ENCODE measurements around the gene RPUSD3.
"Not testable (repeated sequence)": the region's sequence is repeated elsewhere in the genome, so short reads cannot be mapped to it uniquely, and the experiment has no call there.

Gene RPUSD3

DNA sequence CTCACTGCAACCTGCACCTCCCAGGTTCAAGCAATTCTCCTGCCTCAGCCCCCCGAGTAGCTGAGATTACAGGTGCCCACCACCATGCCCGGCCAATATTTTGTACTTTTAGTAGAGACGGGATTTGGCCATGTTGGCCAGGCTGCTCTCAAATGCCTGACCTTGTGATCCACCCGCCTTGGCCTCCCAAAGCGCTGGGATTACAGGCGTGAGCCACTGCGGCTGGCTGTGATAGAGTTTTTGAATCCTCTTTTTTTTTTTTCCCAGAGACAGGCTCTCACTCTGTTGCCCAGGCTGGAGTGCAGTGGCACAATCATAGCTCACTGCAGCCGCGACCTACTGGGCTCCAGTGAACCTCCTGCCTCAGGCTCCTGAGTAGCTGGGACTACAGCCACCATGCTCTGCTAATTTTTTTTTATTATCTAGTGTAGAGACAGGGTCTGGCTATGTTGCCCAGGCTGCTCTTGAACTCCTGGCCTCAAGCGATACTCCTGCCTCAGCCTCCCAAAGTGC, 21.4 kb upstream of the RPUSD3 start:
- not testable (repeated sequence) for DNase-seq (ENCODE audit: low read depth in 2 of 2)

DNA sequence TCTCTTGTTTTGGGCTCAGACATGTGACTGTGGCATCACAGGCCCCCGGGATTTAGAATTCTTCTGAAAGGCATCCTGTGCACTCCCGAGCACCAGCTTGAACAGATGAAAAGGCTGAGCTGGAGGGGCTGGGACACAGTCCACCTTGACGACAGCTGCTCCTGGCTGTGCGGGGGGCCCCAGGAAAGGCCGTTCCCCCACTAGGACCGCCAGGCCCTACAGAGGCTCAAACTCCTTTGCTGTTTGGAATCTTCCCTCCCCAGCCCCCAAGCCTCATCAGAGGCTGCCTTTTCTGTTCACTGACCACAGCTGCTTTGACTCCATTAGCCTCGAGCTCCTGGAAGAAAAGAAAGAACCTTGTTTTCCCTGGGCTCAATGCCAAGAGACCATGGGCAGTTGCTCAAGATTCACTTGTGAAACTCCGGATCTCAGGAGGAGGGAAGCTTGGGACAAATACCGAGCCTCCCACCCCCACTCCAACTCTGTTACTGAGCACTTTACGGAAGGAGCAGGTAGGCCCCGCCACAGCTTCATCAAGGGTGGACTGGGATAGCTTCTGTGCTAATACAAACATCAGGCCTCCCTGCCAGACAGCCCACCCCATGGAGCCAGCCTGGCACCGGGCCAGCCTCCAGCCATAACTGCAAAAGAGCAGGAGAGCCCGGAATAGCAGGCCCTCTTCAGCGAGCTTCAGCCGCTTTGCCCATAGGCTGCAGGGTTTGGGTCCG, 20.6 kb upstream of the RPUSD3 start:
- no peak for DNase-seq (ENCODE audit: low read depth in 2 of 2)

DNA sequence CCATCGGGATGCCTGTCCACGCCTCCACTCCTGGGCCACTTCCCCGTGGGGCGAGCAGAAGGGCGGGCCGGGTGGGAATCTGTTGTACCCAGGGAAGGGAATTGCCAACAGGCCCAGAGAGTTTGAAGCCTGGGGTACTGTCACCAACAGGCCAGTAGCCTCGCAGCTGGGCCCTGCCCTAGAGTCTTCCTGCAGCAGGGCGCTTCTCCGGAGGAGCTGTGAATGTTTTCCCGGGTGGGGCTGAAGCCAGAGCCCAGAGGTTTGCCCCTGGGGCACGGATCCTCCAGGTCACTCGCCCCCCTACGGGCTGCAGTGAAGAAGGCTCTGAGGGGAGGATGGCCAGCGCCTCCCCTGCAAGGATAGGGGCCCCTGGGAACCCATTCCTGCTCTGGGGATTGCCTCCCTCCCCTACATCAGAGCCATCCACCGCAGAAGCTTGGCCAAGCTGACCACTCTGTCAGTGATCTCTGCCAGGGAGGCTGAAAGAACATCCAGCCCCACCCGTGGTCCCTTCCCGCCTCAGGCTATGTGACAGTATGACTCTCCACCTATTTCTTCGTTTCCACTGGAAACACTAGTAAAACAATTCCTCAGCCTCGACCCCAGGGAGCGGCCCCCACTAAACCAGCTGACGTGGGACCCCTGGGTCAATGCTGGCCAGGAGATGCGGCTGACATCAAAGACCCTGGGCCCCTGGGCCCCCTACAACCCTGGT, 19.4 kb upstream of the RPUSD3 start:
- no peak for DNase-seq (ENCODE audit: low read depth in 2 of 2)

DNA sequence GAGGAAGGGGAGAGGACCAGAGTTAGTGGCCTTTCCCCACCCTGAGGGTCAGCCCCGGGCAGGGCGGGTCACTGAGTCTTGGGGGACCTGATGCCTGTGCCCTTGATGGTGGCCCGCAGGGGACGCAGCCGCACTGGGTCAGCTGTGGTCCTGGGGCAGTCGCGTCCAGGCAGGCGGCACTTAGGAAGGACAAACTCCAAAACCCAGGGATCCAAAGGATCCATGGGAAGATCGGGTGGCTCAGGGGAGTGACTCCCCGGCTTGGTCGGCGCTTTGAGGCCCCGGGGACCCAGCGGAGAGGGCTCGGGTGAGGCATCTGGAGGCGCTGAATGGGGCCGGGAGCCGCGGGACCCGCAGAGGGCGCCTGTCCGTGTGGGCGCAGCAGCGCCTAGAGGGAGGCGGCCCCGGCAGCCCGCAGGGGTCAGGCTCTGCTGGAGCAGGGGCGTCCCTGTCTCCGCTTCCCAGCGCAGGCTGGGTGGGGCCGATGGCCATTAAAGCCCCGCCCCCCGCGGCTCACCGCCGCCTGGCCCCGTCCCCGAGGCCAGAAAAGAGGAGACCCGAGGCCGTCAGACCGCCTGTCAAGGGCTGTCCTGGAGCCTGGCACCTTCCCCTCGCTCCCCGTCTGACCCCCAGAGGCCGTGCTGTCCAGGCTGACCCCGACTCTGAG, 18.7 kb upstream of the RPUSD3 start:
- no peak for DNase-seq (ENCODE audit: low read depth in 2 of 2)

DNA sequence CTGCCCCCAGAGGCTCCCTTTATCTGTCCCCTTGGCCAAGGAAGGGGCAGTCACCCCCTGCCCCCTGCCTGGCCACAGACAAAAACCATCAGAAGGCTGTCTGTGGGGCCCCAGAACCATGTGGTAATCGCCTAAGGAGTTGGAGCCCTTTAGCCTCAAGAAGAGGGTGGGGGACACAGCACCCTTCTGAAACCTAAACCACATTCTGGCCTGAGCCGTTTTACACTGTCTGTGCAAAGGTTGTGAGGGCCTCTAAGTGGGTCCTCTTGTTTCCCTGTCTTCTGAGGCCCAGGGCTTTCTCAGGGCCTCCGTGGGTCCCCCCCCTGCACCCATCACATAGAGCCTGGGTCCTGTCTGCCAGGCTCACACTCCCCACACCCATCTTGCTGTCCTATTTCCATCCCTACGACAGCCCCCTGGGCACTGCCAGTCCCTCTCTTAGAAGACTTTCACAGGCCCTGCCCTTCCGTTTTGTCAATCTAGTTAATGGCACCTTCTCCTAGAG, 17.9 kb upstream of the RPUSD3 start:
- no peak for DNase-seq (ENCODE audit: low read depth in 2 of 2)

DNA sequence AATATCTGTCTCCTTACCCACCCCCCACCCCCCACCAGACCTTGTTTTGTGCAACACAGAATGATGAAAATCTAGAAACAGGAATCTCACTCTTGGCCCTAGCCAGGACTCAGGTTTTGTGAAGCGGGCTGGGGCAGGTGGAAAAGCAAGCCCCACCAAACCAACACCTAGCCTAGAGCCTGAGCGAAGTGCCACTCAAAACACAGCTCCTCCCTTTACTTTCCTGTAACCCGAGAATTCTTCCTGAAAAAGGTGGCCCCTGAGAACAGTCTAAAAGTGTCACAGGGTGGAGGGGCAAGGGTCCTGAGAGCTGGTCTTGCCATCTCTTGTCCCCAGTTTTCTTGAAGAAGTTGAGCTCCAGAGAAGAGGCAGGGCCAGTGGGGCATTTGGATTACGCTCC, 17.4 kb upstream of the RPUSD3 start:
- no peak for DNase-seq (ENCODE audit: low read depth in 2 of 2)

DNA sequence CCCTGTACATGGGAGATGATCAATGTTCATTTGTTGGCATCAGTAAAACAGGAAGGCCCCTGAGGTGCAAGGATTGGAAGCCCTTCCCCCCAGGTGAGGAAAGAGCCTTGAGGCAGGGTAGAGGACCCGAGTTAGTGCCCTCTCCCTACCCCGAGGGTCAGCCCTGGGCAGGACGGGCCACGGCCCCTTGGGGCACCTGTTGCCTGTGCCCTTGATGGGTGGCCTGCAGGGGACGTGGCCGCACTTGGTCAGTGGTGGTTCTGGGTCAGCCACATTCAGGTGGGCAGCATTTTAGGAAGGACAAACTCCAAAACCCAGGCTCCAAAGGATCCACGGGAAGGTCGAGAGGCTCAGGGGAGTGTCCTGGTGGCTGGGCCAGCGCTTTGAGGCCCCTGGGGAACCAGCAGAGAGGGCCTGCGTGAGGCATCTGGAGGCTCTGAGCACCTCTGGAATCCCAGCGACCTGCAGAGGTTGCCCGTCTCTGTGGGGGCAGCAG, 15.8 kb upstream of the RPUSD3 start:
- no peak for DNase-seq (ENCODE audit: low read depth in 2 of 2)

DNA sequence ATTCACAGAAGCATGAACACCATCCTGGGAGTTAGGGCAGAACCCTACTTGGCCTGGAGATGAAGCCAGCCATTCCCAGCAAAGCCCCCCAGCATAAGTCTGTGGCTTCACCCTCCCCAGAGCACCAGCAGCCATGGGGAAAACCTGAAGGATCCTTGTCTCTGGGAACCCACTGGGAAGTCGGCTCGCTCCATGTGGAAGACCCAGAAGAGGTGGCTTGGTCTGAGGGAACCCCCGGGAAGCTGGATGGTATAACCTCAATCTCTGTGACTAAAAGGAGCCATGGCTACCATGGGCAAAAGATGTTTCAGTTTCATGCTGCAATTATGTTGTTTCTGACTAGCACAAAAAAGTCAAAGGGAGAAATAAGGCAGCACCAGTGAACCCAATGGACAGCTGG, 11.8 kb upstream of the RPUSD3 start:
- DNase-seq (ENCODE audit: low read depth in 2 of 2) = no peak

DNA sequence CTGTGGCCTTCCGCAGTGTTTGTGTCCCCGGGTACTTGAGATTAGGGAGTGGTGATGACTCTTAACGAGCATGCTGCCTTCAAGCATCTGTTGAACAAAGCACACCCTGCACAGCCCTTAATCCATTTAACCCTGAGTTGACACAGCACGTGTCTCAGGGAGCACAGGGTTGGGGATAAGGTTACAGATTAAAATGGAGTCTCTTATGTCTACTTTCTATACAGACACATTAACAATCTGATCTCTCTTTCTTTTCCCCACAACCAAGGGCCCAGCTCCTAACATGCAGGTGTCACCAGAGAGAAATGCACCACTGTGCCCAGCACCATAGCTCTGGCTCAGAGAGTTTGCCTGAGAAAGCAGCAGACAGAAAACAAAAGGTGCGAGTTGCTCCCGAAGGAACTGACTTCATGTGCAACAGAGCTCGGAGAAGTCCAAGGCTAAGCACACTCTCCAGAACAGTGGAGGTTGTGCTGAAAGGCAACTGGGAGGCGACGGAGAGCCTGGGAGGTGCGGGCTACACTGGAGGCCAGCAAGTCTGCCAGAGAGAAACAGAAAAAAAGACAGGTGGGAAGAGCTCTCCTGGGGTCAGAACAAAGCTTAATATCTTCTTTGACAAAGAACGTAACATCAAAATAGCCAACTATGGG, 10.6 kb upstream of the RPUSD3 start:
- DNase-seq (ENCODE audit: low read depth in 2 of 2) = not testable (repeated sequence)

DNA sequence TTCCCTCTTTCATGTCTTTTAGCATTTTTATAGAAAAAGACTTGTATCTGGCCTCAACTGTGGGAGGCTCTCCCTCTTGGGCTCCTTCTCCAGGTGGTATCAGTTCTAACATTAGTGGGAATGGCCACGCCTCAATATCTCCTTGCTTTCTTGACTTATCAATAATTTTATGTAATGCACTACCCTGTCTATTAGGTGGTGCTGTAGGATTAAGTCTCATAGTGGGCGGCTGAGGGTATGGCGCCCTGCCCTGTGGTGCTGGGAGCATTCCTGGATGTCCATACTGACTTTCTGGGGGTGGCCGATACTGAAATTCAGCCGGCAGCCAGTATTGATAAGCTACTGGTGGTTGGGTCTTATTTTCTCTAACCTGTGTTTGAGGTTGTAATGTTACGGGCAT, 8.7 kb upstream of the RPUSD3 start:
- no peak for DNase-seq (ENCODE audit: low read depth in 2 of 2)

DNA sequence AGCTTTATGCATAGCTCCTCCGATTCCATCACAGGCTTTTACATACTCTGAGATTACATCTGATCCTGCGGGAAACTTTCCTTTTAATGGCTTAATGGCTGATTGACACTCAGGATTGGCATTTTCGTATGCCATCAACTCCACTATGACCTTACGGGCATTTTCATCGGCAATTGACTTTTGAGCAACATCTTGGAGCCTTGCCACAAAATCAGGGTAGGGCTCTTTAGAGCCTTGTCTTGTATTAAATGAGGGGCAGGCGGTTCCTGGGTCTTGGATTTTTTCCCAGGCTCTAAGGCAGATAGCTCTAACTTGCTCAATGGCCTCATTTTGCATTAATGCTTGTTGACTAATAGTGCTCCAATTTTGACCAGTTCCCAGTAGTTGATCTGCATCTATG, 8.1 kb upstream of the RPUSD3 start:
- not testable (repeated sequence) for DNase-seq (ENCODE audit: low read depth in 2 of 2)

DNA sequence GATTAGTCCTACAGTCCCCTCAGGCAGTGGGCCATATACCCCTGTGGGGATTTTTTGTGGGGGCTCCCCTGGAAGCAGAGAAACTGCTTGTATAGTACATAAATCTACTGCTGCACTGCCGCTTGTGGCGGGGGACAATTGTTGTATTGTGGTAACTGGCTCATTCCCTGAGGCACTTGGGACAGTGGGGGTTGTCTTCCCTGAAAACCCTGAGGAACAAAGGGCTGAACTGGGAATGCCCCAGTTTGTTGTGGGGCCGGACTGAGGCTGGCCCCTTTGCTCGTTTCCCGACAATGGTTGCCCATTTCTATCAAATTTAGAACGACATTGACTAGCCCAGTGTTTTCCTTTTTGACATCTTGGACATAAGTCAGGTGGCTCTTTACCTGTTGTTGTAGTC, 7.6 kb upstream of the RPUSD3 start:
- not testable (repeated sequence) for DNase-seq (ENCODE audit: low read depth in 2 of 2)

DNA sequence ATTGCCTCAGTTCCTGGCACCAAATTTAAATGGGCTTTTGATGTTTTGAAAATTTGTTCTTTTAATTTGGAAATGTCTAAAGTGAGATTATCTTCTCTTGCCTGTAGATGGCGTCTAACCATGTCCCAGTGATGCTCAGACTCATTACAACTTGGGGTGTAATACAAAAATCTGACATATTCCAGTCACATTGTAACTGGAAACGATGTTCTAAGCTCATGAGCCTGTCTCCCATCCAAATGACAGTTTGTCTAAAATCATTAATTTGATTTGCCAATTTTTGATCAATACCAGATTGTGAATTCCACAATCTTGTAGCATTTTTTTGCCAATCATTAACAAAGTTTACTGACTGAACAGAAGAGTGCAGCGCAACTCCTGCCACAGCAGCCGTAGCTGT, 5.1 kb upstream of the RPUSD3 start:
- not testable (repeated sequence) for DNase-seq (ENCODE audit: low read depth in 2 of 2)

DNA sequence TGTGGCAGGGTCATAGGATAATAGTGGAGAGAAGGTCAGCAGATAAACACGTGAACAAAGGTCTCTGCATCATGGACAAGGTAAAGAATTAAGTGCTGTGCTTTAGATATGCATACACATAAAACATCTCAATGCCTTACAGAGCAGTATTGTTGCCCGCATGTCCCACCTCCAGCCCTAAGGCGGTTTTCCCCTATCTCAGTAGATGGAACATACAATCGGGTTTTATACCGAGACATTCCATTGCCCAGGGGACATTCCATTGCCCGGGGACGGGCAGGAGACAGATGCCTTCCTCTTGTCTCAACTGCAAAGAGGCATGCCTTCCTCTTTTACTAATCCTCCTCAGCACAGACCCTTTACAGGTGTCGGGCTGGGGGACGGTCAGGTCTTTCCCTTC, 4.1 kb upstream of the RPUSD3 start:
- DNase-seq (ENCODE audit: low read depth in 2 of 2) = not testable (repeated sequence)

DNA sequence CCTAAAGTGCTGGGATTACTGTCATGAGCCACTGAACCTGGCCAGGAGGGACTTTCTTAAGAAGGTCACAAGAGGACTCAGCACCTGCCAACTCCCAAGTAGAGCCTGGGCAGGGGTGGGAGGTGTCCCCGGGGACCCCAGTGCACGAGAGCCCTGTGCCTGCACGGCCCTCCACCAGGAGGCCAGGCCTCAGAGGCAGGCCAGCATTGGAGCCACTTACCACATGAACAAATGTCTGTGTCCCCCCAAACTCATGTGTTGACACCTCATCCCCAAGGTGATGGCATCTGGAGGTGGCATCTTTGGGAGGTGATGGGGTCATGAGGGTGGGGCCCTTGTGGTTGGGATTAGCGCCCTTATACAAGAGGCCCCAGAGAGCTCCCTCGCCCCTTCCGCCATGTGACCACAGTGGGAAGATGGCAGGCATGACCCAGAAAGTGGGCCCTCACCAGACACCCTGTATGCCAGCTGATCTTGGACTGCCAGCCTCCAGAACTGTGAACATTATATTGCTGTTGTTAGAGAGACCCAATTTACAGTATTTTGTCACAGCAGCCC, 3.2 kb upstream of the RPUSD3 start:
- no peak for DNase-seq (ENCODE audit: low read depth in 2 of 2)

DNA sequence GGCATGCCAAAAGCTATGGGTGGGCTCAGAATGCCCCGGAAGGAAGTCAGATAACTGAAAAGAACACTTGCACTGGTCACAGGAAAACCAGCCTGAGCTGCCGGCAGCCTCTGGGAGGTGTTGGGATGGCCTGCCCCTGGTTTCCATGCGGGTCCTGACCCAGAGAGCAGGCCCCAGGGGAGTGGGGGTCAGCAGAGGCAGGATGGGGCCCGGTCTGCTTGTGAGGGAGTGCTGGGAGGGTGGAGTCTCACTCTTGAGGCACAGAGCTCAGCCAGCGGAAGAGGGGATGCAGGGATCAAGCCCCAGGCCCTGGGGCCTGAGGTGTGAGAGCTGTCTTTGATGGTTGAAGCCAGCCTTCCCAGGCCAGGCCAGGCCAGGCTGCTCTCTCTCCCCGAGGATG, 2.4 kb upstream of the RPUSD3 start:
- DNase-seq (ENCODE audit: low read depth in 2 of 2) = no peak

DNA sequence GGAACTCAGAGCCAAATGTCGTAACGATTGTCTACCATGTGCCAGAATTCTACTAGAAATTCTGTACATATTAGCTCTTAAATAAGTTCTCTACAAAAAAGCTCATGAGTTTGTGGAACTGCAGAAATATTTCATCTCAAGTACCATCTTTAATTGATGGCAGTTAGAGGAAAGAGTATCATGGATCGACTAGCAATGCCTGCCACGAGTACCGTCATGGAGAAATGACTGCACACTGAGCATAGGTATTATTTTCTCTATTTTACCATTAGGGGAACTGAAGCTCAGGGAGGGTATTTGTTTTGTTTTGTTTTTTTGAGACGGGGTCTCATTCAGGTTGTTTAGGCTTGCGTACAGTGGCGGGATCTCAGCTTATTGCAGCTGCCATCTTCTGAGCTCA, 2.8 kb downstream of the RPUSD3 start:
- no peak for DNase-seq (ENCODE audit: low read depth in 2 of 2)

DNA sequence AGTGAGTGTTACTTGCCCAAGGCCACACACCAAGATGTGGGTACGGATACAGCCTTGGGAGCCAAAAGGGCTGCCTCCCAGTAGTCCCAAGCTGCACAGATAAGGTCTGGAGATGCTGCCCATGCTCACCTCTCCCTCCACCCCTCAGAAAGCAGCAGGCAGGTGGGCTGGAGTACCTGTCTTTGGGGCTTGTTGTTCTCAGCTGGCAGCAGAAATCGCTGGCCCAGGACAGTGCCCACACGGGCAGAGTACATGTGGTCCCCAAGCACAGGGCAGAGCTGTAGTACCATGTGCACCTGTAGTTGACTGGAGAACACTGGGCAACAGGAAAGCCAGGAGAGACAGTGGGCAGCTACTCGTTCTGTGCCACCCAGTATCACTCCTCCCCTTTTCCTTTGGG, 5.0 kb downstream of the RPUSD3 start:
- DNase-seq (ENCODE audit: low read depth in 2 of 2) = no peak

DNA sequence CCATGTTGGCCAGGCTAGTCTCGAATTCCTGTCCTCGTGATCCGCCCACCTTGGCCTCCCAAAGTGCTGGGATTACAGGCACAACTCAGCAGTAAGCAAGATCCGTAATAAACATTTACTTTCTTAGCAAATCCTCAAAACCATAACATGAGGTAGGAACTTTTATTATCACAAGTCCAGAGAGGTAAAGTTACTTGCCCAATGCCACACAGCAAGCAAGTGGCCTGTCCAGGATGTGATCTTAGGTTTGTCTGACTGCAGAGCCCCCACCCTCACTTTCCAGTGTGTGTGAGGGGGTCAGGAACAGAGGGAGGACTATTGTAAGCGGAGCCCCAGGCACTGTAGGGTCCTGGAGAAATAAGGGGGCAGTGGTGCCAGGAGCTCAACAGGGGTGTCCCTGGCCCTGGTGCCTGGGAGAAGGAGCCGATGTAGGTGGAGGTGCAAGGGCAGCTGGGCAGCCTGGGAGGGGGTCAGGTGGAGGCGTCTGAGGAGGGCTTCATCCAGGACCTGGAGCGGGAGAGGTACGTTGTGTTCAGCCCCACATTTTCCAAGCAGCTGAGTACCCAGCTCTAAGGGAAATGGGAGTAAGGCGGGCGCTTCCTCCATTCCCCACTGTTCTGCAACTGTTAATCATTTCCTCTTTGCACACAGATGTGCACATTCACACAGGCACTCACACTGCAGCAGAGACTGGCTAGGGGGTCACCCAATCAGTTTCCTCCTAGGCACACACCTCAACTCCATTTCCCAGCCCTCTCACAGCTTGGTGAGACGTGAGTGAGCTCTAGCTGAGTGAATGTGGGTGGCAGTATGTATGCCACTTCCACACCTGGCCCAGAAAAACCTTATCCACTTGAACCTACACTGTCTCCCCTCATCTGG, 5.9 kb downstream of the RPUSD3 start:
- no peak for DNase-seq (ENCODE audit: low read depth in 2 of 2)
